Suppressor macrophage (primary cell): ENCODE measurements around the gene ARHGAP45.
A peak's percentile ranks its signal among the peaks of the same experiment; 100 is the strongest.

Source experiments
- DNase-seq, 4 experiments: peaks; one replicate each; pipeline ENCODE4 v3.0.0-alpha.2; 2020 to 2022

Gene ARHGAP45

DNA sequence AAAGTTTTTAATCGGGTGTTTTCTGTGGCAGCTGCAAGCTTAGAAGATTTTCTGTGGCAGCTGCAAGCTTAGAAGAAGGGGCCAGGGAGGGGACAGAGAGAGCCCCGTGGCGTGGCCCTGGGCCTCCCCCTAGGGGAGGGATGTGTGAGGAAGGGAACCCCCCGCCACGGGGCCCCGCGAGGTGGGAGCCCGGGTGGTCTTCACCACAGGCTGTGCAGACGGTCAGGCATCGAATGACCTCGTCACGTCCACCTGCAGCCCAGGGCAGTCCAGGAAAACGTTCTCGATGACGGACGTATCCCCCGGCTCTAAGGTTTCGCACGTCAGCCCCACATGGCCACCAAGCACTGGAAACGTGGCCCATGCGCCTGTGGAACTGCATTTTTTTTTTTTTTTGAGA is 19.6 kb downstream of the ARHGAP45 start:
- peak in 1 of 4 experiments; percentile 9 for DNase-seq

GRCh38 chr19:1087813-1088415 is 20.9 kb downstream of the ARHGAP45 start:
- peak; percentile 93 to 97 (median 95) for DNase-seq

GRCh38 chr19:1088416-1089010 is 21.5 kb downstream of the ARHGAP45 start:
- DNase-seq: peak; percentile 76 to 86 (median 82)

GRCh38 chr19:1089126-1089771 is 22.3 kb downstream of the ARHGAP45 start:
- DNase-seq: no peak

DNA sequence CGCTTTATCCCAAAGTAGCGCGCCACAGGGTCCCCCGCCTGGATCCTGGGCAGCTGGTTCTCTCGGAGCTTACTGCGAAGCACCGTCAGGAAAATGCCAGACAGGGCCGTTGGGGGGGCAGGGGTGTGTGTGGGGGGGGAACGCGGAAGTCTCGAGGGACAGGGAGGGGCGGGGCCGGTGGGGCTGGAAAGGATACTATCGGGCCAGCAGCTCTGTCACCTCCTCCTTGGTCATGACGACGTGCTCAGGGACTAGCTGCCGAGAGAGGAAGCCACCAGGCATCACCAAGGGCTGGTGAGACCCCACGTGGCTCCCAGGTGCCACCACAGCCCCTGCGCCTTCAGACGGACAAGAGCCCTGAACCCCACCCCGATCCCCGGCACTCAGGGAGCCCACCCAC is 22.9 kb downstream of the ARHGAP45 start:
- peak in 2 of 4 experiments; percentile 49 to 53 for DNase-seq

DNA sequence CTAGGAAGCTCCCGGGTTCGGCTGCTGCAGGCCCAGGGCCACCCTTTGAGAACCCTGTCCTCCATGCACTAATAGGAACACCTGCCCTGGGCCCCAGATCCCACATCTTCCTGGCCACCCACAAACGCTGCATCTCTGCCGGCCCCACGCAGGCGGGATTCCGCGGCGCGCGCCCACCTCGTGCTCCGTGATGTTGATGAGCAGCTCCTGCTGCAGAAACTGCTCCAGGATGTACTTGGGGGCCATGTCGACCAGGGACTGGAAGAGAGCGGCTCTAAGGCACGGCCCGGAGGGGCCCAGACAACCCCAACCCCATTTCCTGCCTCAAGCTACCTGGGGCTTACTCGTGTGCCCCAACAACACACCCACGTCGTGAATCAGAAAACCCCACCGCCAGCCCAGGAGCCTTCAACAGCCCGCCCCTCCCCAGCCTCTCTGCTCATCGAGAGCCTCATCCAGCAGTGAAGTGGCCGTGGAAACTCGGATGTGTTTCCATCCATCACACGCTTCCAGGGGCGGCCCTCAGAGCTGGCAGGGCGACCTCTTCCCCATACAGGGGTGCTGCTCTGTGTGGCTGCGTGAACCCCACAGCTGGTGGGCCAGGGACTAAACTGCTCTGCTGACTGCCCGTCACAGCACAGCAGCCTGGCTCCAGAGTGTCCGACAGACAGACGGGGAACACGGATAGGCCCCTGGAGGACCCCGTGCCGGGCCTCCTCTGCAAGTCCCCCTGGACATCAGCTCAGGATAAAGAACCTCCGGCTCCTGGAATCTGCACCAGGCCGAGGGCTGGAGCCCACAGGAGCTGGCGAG is 24.0 kb downstream of the ARHGAP45 start:
- DNase-seq: peak in 1 of 4 experiments; percentile 2

DNA sequence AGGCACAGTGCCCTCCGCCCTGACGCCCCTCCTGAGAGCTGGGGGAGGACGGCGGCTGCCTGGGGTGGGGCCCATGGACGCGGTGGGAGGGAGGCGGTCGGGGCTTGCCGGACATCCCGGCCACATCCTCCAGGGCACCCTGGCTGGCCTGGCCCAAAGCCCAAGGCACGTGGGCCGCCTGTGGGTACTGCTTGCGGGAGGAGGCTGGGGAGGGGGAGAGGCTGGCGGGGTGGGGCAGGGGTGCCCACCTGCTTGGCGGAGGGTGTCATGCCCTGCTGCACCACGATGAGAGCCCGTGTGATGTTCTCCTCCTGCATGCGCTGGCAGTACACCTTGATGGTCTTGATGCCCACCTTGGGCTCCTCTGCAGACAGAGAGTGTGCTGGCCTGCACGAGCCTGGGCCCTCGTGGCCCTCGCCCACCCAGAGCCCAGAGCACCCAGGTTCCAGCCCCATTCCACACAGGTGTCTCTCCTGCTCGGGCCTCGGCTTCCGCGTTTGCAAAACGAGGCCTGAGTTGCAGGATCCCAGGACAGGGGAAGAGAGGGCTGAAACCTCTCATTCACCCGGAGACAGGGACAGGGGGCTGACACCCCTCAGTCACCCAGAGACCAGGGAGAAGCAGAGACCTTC is 24.7 kb downstream of the ARHGAP45 start:
- DNase-seq: no peak

- no peak for DNase-seq
Measured at GRCh38 chr19:1093330-1093729, 26.4 kb downstream of the ARHGAP45 start.

- DNase-seq: no peak
Measured at GRCh38 chr19:1093811-1094553, 27.0 kb downstream of the ARHGAP45 start.

DNA sequence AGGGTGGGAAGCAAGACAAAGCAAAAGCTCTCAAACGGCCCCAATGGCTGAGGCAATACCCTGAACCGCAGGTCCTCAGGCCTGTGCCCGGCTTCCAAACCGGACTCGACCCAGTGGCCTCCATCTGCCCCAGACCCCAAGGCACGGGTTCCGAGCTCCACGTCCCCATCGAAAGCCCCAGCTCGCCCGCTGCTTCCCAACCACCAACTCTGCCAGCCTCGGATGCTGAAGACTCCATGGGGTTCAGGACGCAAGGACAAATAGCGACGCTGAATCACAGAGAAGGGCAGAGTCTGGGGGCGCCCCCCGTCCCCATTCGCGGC is 27.6 kb downstream of the ARHGAP45 start:
- no peak for DNase-seq

GRCh38 chr19:1094978-1095701 is 28.2 kb downstream of the ARHGAP45 start, which contains the start of gene POLR2E:
Gene POLR2E, minus strand, starts transcription at chr19:1095375. Its CDS starts 60 bp downstream, at chr19:1095315.
- DNase-seq: peak; percentile 99

GRCh38 chr19:1097810-1098176 is 30.8 kb downstream of the ARHGAP45 start:
- peak in 2 of 4 experiments; percentile 39 to 45 for DNase-seq

DNA sequence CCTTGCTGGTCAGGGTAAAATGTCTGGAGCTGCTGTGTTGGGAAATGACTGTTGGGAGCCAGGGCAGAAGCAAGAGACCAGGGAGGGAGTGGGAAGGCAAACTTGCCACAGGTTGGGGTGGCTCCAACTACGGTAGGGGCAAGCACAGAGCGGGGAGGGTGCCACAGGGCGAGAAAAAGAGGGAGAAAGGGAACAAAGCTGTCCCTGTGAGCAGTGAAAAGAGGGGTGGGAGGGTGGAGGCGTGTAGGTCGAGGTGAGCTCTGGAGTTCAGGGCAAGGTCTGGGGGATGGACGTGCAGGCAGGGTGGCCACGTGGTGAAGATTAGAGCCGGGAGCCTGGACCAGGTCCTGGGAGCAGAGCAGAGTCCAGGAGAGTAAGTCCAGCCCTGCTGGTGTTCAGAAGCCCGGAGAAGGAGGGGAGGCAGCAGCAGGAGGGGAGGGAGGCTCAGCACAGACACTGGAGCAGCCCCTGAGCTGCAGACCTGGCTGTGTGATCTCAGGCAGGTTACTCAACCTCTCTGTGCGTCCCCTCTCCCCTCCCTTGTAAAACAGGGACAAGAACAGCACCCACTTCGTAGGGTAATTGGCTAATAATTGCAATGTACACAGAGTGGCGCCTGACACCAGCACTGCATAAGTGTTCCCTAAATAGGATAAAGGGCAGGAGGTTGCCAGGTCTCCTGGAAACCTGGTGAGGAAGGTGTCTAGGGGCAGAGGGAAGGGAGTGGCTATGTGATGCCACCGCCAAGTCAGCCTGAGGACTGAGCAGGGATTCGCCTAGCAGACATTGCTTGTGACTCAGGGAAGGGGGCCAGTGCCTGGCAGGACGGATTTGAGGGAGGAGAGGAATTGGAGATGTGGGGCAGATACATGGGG is 31.4 kb downstream of the ARHGAP45 start:
- peak in 2 of 4 experiments; percentile 38 to 44 for DNase-seq

DNA sequence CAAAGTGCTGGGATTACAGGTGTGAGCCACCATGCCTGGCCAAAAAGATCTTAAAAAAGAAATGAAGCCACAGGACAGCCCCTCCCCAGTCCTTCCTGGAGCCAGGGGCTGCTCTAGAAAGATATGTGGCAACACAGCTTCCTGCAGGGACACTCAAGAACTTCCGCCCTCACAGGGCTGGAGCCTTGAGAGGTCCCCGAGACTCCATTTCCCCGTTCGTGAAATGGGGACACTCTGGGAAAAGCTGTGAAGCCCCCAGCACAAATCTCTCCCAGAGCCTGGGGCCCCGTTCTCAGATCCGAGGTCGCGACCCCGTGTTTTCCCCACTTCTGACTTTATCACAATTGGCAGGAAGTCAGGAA is 34.4 kb downstream of the ARHGAP45 start:
- DNase-seq: peak; percentile 65 to 86 (median 84)

- DNase-seq: peak; percentile 61 to 87 (median 70)
Measured at GRCh38 chr19:1102407-1103131, 35.6 kb downstream of the ARHGAP45 start.

- no peak for DNase-seq
Measured at GRCh38 chr19:1103132-1103707, 36.3 kb downstream of the ARHGAP45 start.

DNA sequence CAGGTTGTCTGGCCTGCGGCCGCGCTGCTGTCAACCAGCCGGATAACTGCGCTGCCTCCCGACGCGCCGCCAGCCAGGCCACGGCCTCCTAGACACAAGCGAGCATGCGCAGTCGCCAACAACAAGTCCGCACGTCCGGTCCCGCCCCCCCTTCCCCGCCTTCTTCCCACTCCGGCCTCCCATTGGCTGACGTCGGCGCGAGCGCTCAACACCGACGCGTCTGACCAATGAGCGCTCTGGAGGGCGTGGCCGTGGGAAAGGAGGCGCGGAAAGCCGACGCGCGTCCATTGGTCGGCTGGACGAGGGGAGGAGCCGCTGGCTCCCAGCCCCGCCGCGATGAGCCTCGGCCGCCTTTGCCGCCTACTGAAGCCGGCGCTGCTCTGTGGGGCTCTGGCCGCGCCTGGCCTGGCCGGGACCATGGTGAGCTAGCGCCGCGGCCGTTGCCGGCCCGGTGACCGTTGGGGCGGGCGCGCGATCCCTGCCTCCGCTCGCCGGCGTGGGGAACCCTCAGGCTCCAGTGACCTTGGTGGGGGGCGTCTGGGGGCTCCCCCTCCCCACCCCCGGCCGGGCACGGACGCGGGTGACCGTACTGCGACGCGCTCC is 36.8 kb downstream of the ARHGAP45 start, which contains the start of gene GPX4:
TSS of gene GPX4 (plus strand) at position 287 of the 603 bp plus-strand sequence. CDS start at position 337, 50 bp downstream.
- DNase-seq: peak; percentile 100

DNA sequence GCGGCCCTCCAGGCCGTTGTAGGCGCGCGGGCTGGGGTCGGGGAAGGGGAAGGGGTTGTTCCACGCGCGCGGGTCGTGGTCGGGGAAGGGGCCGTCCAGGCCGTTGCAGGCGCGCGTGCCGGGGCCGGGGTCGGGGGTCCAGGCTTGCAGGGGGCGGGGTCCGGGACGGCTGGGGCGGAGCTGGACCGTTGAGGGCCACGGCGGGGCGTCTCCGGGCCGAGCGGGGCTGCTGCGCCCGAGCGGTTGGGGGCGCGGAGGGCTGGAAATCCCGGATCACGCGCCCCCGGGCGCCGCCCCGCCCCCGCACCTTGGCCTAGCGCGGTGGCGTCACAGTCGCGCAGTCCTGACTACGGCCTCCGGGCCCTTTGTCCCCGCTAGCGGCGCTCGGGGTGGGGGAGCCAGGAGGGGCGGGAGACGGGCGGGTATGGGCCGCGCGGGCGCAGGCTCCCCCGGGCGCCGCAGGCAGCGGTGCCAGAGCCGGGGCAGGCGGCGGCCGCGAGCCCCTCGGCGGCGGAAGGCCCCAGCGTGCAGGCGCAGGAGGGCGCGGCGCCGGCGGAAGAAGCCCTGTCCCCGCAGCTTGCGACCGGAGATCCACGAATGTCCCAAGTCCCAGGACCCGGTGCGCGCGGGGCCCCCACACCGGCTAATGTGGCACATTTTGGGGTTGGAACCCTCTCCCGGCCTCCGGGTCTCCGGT is 37.5 kb downstream of the ARHGAP45 start:
- DNase-seq: peak; percentile 92 to 97 (median 94)
